AML-193 (cell line): ENCODE data around the gene SFXN2.
A peak's percentile ranks its signal among the peaks of the same experiment; 100 is the strongest.
"Not testable (repeated sequence)": the region's sequence is repeated elsewhere in the genome, so short reads cannot be mapped to it uniquely, and the experiment has no call there.

Experiments
- DNase-seq, 2 experiments: peaks; one replicate each; lab custom pipeline; 2025; lab: John Stamatoyannopoulos, UW

The SFXN2 gene, protein sequence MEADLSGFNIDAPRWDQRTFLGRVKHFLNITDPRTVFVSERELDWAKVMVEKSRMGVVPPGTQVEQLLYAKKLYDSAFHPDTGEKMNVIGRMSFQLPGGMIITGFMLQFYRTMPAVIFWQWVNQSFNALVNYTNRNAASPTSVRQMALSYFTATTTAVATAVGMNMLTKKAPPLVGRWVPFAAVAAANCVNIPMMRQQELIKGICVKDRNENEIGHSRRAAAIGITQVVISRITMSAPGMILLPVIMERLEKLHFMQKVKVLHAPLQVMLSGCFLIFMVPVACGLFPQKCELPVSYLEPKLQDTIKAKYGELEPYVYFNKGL

GRCh38 chr10:102714621-102715455 lies at the start of gene SFXN2:
Gene SFXN2, plus strand, starts transcription at chr10:102714636. Its CDS starts 12,001 bp downstream, at chr10:102726637.
- peak; percentile 23 to 56 for DNase-seq

GRCh38 chr10:102665904-102666509 lies 48.4 kb upstream of the SFXN2 start:
- no peak for DNase-seq

GRCh38 chr10:102667411-102667810 lies 47.0 kb upstream of the SFXN2 start:
- not testable (repeated sequence) for DNase-seq

DNA sequence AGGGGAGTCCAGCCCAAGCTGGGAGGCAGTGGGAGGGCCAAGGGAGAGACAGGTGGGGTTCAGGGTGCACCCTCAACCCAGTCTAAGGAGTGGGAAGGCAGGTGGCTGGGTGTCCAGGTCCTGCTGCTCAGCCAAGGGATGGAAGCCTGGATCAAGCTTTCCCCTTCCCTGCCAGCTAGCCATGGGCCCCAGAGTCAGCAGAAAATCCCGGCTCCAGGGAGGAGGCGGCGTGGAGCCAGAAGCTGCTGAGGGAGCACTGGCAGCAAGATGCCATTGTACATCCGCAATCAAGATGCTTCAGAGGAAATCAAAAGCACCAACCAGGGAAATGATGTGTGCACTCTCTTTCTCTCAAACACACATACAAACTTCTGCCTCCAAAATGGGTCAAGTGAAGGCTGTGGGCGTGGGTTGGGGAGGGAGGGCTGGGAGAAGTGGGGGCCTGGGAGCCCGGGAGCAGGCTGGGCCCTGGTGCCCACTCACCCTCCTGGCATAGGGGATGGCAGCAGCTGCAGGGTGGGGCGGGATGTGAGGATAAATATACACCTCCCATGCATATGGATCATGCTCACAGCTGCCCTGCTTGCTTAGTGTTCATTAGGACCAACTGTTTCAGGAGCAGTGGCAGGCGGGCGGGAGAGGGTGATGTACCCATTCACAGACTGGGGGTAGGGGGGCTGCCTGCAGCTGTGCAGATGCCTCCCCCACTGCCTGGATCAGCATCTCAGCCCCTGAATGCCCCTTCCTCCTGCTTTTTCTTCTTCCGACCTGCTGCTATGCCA lies 45.9 kb upstream of the SFXN2 start:
- no peak for DNase-seq

DNA sequence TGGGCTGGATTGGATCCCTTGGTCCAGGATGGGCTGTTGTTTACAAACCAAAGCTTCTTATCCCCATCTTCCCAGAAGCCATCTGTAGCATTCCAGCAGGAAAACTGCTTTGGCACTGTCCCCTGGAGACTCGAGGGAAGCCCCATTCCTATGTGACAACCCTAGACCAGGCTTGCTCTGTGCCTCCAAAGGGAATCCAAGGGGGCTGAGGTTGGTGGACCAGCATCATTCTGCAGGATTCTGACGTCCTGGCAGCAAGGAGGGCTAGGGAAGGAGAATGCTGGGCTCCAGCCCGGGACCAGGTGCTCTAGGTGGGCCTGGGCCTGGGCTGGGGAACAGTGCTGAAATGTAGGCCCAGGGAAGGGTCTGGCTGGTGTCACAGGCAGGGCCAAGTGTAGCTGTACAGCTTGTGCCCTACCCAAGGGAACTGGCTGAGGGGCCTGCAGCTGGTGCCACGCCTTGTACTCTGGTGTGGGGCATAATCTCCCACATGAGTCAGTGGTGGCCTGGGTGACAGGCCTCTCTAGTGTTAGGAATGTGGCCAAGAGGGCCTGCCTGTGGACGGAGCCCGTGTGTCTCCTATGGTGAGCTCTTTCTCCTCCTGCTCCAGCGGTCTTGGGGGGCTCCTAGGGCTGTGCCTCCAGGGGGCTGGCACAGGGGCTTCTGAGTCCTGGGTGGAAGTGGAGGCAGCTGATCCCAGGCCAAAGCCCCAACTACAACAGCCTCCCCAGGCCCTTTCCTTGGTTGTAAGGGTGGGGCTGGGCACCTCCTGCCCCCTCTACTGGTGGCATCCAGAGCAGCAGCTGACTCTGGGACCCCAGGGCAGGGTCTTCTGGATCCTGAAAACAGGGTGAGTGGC lies 45.0 kb upstream of the SFXN2 start:
- DNase-seq = peak in 1 of 2 experiments; percentile 2

DNA sequence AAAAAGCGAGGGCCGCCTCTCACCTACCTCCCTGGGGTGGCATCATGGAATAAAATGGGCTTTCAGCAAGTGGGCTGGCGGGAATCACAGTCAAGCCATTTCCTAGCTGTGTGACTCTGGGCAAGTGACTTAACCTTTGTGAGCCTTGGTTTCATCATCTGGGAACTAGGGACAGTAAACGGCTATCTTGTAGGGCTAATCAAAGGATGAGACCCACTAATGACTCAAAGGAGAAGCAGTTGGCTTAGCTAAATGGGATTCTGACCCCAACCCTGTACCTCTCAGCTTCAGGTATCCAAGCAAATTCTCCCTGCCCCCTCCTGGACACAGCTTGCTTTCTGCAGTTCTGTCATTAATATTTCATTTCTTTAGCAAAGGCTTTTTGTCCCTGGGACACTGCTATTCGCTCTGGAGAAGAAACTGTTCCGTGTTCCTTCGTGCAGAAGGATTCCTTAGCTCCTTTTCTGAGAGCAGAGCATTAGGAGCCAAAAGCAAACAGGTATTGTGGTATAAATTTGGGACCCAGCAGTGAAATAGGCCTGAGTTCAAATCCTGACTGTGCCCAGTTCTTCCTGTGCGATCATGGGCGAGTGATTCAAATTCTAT lies 44.3 kb upstream of the SFXN2 start:
- DNase-seq = no peak

GRCh38 chr10:102670871-102671434 lies 43.5 kb upstream of the SFXN2 start:
- no peak for DNase-seq

GRCh38 chr10:102673236-102673818 lies 41.1 kb upstream of the SFXN2 start:
- DNase-seq = no peak

- peak; percentile 2 to 13 for DNase-seq
Measured at GRCh38 chr10:102673819-102674511, 40.5 kb upstream of the SFXN2 start.

DNA sequence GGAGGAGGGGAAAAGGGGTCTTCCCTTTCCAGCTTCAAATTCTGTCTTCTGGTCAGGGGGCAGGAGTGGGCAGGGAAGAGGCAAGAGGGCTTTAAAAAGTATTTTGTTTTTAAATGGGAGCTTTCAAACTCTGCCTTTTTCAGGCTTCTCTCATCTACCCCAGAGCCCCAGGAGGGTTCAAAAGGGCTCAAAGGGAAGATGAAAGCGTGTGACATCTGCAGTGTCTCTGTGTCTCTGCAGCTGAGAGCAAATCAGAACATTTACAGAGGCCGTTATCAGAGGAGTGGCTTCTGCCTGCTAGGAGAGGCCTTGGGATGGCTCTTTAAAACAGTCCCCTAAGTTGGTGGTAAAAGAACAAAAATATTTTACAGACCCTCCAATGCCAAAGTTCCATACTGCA lies 39.9 kb upstream of the SFXN2 start:
- no peak for DNase-seq

DNA sequence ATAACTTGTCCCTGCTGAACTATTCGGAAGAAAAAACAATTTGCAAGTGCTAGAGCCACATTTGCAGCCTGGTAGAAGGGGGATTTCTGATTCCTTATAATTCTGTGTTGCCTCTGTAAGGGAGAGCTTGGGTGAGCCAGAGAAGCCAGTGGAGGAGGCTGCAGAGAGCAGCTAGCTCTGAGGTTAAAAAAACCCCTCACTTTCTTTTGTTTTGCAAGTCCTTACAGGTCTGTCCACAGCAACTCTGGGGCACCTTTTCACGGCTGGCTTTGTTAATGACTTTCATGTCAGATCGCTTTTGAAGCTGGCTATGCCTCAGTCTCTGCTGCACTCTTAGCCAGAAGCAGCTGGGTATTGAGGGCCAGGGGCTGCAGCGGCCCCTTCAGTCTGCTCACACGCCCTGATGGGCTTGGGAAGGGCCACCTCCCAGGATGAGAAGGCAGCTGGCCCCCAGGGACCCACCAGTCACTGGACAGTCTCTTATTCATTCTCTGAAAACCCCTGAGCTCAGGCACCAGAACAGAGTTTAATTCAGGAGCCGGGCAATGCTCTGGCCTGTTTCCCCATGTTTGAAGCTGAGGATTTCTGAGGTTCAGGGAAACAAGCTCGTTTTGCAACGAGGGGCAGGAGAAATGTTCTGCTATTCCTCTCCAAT lies 39.3 kb upstream of the SFXN2 start:
- DNase-seq = no peak

DNA sequence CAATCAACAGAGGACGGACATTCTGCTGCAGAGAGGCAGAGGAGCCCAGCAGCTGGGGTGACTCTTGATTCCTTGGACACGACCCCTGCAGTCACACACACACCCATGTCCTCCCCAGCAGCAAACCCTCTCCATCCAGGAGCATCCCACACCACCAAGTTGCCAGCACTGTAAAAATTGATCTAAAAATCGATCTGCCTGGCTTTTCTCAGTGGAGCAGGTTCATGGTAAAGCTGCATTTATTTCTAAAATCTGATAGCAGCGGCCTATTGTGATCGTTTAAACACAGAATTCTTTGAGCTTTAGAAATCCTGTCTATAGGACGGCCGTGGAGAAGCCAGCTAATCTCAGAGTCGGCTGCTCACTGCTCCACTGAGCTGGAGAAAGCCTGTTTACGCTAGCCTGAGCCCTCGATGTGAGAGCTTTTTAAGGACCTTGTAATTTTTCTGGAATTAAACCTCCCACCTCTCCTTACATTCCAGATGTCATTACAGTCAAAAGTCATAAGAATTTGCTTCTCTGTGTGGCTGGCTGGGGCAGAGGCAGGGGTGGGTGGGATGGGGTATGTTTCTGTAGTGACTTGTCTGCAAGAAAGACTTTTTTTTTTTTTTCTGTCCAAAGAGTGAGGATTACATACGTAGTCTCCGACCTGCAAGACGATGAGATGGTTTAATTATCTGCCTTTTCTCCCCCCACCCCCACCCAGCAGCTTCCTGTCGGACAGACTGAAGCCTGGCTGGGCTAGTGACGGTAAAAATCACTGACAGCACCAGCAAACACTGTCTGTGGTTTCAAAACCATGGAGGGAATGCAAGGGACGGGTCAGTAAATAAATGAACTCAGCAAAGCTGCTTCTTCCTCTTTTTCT lies 38.5 kb upstream of the SFXN2 start:
- peak; percentile 66 to 69 for DNase-seq

DNA sequence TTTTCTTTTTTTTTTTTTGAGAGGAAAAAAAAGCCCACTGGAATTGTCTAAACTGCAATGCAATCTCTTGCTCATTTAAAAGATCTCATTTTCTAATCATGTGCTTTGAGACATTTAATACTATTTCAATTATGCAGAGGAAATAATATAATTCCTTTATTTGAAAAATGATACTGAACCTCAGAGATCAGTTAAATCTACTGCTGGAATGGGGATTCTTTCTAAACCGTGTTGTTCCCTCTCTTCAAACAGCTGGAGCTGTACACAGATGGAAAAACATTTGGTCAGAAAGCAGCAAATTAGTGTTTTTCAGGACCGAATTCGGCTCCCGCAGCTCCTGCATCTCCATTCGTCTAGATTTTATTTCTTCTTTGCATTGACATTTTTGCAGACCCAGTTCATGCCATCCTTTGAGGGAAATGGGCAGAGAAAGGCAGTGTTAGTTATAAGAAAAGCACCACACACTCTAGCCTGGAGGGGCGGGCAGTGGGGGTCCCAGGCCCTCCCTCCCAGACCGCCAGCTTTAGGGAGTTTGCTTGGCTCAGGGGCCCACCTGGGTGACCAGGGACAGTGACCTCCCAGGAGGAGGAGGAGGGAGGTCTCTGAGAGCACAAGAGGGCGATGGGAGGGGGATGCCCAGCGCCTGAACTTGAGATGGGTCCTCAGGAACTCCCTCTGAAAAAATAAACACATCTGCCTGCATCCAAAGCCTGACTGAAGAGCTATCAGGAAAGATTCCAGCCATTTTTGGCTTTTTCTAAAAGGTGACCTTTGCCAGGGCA lies 37.7 kb upstream of the SFXN2 start:
- no peak for DNase-seq

DNA sequence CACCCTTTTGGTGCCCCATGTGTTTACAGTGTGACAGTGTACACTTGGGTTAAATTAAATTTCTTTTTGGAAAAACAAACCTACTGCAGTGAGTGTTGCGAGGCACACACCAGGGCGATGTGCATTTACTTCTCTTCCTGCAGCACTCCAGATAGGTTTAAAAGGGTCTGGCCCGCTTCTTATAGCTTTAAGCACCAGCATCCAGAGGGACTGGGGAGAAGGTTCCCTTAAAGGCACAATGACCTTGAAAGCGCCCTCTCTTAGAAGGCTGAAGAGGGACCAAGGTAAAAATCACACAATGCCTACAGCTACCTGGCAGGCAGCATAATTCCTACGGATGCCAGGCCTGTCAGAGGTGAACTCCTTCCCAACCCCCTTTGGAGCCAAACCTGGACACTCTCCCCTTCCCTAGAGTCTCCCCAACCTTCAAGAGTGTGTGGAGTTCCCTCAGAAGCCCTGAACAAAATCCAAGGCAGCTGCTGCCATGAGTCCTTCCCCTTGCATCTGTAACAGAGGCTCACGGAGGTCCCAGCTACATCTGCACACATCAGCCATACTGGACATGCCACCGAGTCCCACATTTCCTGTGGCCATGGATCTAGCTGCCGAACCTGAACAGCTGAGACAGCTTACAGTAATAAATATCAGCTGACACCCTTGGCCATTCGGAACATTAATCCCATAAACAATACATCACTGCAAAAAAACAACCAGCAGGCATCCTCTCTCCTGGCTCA lies 36.9 kb upstream of the SFXN2 start:
- DNase-seq = no peak

DNA sequence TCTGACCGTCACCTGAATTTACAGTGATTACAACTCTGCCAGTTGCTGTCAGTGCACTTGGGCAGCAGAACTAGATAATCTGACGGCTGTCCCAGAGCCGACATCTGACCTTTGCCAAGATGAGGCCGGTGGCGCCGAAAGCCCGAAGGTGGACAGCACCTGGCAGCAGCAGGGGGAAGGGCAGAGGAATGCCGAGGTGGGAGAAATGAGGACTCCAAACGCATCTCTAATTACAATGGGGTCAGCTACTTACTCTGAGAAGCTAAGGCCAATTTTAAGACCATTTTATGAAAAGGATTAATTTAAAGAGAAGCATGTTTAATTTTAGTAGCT lies 36.4 kb upstream of the SFXN2 start:
- DNase-seq = no peak

GRCh38 chr10:102678842-102679289 lies 35.6 kb upstream of the SFXN2 start:
- peak; percentile 19 to 30 for DNase-seq
